HG02678 (cell line): Measurements from ENCODE around the gene FLOT1.

Source experiments
- ATAC-seq: cut with Tn5 transposase; IDR thresholded peaks from one replicate; pipeline ENCODE4 v1.9.1; 2021; ENCODE audit warnings: mild to moderate bottlenecking, moderate library complexity; ENCODE audit not compliant: unreplicated experiment

Gene FLOT1

DNA sequence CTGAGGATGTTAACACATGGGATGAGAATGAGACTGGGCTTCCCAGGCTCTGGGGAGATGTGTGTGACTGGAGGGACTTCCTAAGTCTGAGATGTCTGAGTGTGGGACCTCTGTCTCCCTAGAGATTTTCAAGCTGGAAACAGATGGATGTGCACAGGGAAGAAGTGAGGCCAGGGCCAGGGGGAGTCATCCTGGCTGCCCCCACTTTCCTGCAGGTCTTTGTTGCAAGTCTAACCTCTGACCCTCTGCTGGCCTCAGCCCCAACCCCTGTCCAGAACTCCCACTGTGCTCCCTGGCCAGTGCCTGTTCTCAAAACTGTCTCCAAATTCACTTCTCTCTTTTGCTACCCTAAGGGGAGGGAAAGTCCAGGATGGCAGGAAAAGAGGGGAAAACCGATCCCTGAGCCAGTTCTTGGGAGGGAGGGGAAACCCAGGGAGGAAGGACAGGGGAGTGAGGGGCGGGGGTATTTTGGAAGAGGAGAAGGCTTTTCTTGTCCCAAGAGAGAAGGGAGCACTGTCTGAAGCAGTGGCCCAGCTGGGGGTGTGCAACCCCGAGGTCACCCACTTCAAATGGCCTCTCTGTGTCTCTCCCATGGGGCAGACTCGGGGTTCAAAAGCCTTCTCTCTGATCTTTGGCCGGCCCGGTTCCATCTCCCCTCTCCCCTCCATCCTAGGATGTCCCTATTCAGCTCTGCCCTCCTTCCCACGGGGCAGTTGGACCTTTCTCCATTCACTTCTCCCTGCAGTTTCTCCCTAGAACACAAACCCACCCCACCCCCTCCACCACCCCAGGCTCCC, 59.1 kb downstream of the FLOT1 start:
- no peak for ATAC-seq

DNA sequence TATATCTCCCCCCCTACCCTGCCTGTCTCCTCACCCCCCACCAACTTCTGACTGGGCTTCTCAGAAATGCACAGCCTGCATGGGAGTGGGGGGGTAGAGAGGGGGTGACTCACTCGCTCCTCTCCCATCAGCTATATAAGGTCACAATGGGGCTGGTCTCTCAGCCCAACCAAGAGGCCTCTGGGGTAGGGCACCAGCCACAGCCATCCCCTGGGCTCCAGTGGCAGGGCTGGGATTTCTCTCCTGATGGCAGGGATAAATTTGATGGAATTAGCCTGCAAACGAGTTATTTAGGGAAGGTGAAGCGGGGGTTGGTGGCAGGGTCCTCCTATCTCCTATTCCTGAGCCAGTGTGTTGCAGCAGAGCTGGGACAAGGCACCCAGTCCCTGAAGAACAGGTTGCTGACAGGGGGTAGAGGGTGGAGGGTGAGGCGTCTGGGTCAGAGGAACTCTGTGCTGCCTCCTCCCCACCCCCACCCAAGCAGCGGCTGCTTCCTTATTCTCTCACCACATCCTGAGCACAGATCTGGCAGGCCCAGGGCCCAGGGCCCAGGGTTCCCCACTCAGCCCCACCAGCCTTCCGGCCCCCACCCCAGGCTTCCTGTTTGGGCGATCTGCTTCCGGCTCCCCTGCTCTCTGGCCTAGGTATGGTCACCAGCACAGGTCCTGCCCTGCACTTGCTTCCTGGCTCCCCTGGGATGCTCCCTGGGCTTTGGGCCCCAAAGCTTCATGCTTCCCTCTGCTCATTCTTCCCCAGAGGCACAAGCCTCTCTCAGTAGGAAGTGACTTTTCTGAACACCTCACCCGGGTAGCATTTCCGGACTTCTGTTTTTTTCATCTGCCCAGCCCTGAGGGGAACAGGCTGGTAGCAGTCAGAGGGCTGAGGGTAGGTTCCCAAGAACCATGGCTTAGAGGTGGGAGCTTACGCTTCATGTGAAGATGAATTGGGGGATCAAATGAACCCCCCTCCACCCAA, 60.1 kb downstream of the FLOT1 start:
- ATAC-seq: peak; percentile 40

DNA sequence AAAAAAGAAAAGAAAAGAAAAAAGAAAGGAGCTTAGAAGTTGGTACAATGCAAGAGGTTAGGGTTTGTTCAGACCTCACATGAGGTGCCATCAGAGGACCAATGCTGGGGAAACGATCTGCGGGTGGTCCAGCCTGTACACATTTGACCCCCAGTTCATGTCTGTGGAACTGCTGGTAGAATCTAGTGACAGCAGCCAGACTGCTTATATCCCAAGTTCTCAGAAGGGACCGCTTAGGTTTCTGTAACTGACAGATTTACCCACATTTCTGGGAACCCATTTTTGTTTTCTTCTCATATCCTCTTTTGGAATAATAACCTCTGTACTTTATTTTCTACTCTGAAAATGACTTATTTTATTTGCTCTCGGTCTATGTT, 60.7 kb downstream of the FLOT1 start:
- ATAC-seq: no peak

DNA sequence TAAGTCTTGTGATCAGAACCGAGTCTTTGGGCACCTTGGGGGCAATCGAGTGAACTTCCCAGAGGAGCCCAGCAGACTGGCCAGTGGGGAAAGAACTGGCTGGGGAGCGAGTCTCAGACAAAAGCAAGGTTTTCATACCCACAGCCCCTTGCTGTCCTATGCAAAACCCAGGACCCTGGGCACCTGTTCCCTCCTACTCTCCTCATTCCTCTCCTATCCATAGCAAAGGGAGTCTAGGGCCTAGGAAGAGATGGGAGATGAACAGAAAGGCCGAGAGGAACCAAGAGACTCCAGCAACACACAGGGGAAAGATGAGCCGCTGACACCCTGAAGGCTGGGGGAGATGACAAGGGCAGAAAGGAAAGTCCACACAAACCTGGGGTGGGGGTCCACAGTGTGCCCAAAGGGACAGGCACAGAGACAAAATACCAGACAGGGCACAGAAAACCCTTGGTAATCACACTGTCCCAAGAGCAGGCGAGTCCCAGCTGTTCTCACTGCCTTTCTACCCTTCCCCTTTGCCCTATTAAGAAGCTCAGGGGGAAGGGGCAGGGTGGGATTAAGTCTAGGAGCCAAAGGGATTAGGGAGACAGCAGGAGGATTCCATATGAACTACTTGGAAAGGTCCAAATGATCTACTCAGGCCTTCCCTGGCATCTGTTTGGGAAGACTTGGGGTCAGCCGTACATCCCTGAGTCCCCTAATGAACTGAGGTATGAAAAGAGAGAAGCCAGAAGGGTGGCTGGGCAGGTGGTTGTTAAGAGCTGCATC, 62.5 kb downstream of the FLOT1 start:
- no peak for ATAC-seq

DNA sequence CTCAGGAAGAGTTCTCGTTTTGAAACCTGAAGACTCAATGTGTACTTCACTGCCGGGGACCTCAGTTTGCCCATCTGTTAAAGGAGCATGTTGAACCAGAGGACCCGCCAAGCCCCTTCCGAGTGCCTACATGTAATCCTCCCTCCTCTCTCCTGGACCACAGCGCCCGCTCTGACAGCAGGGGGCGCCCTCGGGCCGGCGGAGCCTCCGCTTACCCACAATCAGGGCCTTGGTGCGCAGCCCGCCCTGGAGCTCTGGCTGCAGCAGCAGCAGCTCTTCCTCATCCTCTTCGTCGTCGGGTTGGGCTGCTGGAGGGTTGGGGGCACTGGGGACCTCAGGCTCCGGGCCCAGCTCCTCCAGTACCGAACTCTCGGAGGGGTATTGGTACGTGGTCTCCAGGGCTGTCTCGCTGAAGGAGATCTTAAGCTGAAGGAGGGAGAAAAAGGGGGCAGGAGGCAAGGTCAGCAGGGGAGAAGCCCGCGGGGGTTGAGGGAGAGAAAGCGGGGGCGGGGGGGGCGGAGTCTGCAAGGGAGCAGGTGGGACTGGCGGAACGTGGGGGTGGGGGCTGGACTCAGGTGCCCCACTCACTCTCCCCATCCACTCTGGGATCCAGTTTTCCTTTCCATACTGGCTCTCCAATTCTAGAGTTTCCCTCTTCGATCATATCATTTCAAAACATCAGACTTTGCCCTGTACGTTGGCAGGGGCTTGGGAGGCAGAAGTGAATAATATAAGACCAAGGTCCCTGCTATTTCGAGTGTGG, 63.3 kb downstream of the FLOT1 start:
- peak; percentile 48 for ATAC-seq
